ENCODE results near the gene S100PBP.

Gene S100PBP

DNA sequence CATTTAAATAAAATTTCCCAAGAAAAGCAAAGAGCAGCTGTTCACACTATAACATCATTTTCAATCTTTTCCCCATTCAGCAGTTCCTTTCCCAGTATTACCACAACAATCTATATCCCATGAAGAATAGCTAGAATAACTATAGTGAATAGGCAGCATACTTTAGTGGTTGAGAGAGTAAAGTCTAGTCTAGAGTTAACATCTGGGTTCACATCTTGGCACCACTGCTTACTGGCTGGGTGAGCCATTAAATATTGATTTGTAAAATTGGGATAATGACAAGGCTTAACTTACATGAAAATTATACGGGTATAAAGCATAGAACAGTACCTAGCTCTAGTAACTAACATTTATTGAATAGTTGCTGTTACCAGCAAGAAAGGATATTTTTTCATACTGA is 14.4 kb downstream of the S100PBP start:
- Histone ChIP-seq H3K27ac (no peak overlapping the region), H3K4me3 (no peak overlapping the region)
- DNase-seq (ENCODE audit: low spot score), result no peak
- TF ChIP-seq, protein P1, sequence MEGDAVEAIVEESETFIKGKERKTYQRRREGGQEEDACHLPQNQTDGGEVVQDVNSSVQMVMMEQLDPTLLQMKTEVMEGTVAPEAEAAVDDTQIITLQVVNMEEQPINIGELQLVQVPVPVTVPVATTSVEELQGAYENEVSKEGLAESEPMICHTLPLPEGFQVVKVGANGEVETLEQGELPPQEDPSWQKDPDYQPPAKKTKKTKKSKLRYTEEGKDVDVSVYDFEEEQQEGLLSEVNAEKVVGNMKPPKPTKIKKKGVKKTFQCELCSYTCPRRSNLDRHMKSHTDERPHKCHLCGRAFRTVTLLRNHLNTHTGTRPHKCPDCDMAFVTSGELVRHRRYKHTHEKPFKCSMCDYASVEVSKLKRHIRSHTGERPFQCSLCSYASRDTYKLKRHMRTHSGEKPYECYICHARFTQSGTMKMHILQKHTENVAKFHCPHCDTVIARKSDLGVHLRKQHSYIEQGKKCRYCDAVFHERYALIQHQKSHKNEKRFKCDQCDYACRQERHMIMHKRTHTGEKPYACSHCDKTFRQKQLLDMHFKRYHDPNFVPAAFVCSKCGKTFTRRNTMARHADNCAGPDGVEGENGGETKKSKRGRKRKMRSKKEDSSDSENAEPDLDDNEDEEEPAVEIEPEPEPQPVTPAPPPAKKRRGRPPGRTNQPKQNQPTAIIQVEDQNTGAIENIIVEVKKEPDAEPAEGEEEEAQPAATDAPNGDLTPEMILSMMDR (IDR thresholded peaks at IDR 0.05), result no peak

DNA sequence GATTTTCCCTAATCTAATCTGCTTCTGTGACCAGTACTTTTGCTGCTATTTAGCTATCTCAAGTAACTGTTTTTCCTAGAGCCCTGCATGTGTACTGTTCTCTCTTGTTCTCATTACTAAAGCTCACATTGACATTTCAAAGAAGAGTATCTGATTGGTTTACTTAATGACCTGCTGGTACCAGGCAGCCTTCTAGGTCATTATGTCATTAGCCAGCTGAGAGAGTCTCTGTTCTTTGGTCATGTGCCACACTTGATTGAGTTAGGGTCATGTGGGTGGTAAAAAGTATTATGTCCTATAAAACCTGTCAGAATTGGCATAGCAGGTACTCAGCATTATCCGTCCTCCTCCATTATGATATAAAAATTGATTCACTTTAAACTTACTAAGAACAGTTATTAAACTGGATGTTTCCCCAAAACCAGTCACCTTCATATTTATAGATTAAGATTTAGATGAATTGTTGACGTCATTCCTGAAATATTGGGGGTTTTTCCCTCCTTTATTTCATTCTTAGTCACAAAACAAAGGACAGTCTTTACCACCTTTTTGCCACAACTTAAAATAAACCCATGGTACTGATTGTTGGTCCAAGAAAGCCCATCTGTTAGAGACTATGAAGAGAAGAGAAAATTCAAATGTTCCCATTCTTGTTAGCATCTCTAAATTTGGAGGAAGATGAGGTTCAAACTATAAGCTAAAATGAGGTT is 31.1 kb downstream of the S100PBP start:
- no peak overlapping the region for H3K27ac ChIP-seq
- H3K4me3 ChIP-seq, result no peak overlapping the region
- TF ChIP-seq, protein P1 (IDR thresholded peaks at IDR 0.05), result no peak
- no peak for DNase-seq (ENCODE audit: low spot score)

DNA sequence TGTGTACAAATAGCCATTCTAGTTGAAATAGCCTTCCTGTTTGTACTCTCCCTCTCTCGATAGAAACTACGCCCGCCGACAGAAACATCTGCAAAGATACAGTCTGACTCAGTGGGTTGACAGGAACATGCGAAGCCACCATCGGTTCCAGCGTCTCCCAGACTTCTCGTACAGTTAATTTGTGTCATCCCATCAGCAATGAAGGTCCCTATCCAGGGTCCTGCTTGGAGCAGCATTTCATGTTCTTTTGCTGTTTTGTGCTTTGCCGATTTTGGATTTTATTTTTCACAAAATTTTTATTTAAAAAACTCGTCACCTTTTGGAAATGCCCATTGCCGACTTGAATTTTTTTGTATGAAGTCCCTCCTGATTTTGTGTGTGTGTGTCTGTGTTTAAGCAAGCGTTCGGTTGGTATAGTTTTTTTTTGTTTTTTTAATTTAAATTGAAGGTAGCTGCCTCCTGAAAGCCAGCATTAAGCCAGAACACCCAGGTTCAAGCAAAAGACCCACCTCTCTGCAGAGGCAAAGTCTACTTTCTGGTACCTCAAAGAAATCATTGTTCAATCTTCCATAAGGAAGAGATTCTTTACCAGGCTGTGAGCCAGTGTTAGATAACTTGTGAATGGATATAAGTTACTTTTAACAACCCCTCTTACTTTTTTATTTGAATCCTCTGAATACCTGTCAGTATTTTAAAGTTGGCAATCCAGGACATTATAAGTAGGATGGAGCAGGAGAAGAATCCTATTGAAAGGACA is 38.6 kb downstream of the S100PBP start:
- H3K27ac ChIP-seq, result no peak overlapping the region
- TF ChIP-seq, protein P1 (IDR thresholded peaks at IDR 0.05), result no peak
- no peak for DNase-seq (ENCODE audit: low spot score)
- no peak overlapping the region for H3K4me3 ChIP-seq

DNA sequence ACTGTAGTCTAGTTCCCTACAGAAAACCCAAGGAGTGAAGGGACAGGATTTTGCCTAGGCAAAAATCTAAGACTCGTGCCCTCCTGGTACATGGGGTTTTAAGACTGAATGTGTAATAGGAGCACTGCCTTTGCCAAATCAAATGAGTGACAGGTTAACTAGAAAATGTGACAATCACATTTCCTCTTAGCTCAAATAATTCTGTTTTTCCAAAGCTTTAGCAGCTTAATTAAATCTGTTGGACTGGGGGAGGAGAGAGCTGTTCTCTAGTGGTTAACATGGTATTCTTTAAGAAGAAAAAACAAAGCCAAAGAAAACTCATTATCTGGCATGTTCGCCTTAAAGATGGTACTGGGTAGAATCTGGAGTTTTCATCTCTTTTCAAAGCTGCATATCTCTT is 40.7 kb downstream of the S100PBP start:
- no peak overlapping the region for H3K27ac ChIP-seq
- DNase-seq (ENCODE audit: low spot score), result no peak
- TF ChIP-seq, protein P1 (IDR thresholded peaks at IDR 0.05), result no peak

DNA sequence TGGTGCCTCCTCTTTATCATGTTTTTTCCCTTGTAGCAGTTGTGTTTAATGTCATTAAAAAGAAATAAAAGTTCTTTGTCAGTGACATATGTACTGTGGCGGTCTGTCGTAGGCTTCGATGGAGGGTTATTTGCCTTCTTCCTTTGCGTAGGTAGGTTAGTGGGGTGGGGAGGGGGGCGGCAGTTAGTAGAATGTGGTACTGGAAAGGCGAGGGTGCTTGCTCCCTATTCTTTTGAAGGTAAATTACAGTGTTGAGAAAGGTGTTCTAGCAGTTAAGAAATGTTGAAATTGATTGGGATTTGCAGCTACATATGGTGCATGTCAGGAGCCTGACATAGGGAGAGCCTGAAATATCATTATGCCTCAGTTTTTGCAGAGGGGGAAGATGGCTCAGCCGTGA is 41.3 kb downstream of the S100PBP start:
- TF ChIP-seq, protein P1 (IDR thresholded peaks at IDR 0.05), result no peak
- DNase-seq (ENCODE audit: low spot score), result no peak

More for the DNA sequence above, 40.7 kb downstream of the S100PBP start:
- H3K4me3 ChIP-seq, result no peak overlapping the region

DNA sequence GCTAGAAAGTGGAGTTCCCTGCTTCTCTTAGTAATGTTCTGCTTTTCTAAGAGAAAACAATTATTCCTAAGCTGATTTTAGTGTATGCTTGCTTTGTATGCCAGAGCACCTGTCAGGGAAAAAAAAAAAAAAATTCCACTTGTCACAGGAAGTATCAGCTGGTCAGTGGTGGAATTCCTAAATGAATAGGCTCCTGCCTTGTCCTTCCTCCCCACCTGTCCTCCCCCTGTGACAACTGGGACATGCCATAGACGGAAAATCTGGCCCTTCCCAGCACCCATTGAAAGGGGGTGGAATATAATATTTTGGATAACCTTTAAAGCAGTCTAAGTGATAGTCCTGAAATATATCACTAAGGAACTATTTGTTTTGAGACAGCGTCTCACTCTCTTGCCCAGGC is 42.5 kb downstream of the S100PBP start:
- TF ChIP-seq, protein P1 (IDR thresholded peaks at IDR 0.05), result no peak
- DNase-seq (ENCODE audit: low spot score), result no peak
- Histone ChIP-seq H3K27ac (no peak overlapping the region), H3K4me3 (no peak overlapping the region)

More for the DNA sequence above, 41.3 kb downstream of the S100PBP start:
- H3K4me3 ChIP-seq, result no peak overlapping the region
- no peak overlapping the region for H3K27ac ChIP-seq

DNA sequence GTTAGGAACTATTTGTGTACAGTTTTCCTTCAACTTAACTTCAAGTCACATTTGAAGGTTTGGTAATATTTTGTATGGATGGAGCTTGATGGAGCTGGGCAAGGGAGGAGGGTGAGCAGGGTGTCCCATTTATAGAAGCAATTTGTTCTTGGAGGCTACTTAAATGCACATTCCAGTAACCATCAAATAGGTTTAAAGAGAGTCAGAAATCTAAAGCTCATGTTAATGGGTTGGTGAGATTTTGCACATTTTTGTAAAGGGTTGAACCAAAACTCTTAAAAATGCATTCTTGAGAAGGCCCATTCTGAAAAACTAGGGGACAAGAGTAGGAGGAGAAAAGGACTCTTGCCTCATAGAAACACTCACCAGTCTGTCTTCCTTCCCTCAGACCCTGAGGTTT is 43.1 kb downstream of the S100PBP start:
- DNase-seq (ENCODE audit: low spot score), result no peak
- H3K4me3 ChIP-seq, result no peak overlapping the region
- TF ChIP-seq, protein P1 (IDR thresholded peaks at IDR 0.05), result no peak
- no peak overlapping the region for H3K27ac ChIP-seq

All from coronary artery (tissue), 2 donors.